Activated CD8-positive, alpha-beta memory T cell treated with anti-CD3 and anti-CD28 coated beads, Interleukin-2, amount 50 U/mL, for 4 hours (primary cell): Measurements from ENCODE around the gene UBE2Z.
"Not testable (repeated sequence)": the region's sequence is repeated elsewhere in the genome, so short reads cannot be mapped to it uniquely, and the experiment has no call there.

Experiments
- DNase-seq: peaks from one replicate; pipeline ENCODE4 v3.0.0-alpha.2; 2020

The UBE2Z gene

GRCh38 chr17:48908047-48908843 lies at the start of gene UBE2Z:
Gene UBE2Z (plus strand): TSS chr17:48908407. CDS start chr17:48908504, 97 bp downstream.
- peak; percentile 88 for DNase-seq

GRCh38 chr17:48860034-48860433 lies 48.2 kb upstream of the UBE2Z start:
- DNase-seq: no peak

GRCh38 chr17:48860456-48860855 lies 47.8 kb upstream of the UBE2Z start:
- DNase-seq: no peak

- DNase-seq: no peak
Observed at GRCh38 chr17:48868916-48869500, 39.2 kb upstream of the UBE2Z start.

- no peak for DNase-seq
Observed at GRCh38 chr17:48869821-48870318, 38.3 kb upstream of the UBE2Z start.

GRCh38 chr17:48871035-48871550 lies 37.1 kb upstream of the UBE2Z start:
- DNase-seq: no peak

GRCh38 chr17:48871551-48872351 lies 36.5 kb upstream of the UBE2Z start:
- DNase-seq: no peak

- DNase-seq: not testable (repeated sequence)
Observed at GRCh38 chr17:48872409-48872808, 35.8 kb upstream of the UBE2Z start.

- DNase-seq: no peak
Observed at GRCh38 chr17:48873209-48873608, 35.0 kb upstream of the UBE2Z start.

GRCh38 chr17:48873696-48874443 lies 34.3 kb upstream of the UBE2Z start:
- DNase-seq: no peak

- peak; percentile 52 for DNase-seq
Observed at GRCh38 chr17:48878920-48879898, 29.0 kb upstream of the UBE2Z start.

- no peak for DNase-seq
Observed at GRCh38 chr17:48882272-48882671, 25.9 kb upstream of the UBE2Z start.

GRCh38 chr17:48883171-48883570 lies 25.0 kb upstream of the UBE2Z start:
- DNase-seq: no peak

- no peak for DNase-seq
Observed at GRCh38 chr17:48890086-48890485, 18.1 kb upstream of the UBE2Z start.

GRCh38 chr17:48892940-48893645 lies 15.1 kb upstream of the UBE2Z start:
- DNase-seq: no peak

GRCh38 chr17:48893646-48894508 lies 14.3 kb upstream of the UBE2Z start:
- no peak for DNase-seq

GRCh38 chr17:48894886-48895285 lies 13.3 kb upstream of the UBE2Z start:
- no peak for DNase-seq

GRCh38 chr17:48901241-48901640 lies 7.0 kb upstream of the UBE2Z start:
- no peak for DNase-seq

GRCh38 chr17:48903401-48903800 lies 4.8 kb upstream of the UBE2Z start:
- no peak for DNase-seq

GRCh38 chr17:48904428-48904827 lies 3.8 kb upstream of the UBE2Z start:
- DNase-seq: no peak
